COR-L47 (cell line): ENCODE results near the gene JAM2.
"Not testable (repeated sequence)": the region's sequence is repeated elsewhere in the genome, so short reads cannot be mapped to it uniquely, and the experiment has no call there.

ENCODE experiments used
- DNase-seq: peaks from one replicate; lab custom pipeline; 2025; lab: John Stamatoyannopoulos, UW

JAM2 gene

GRCh38 chr21:25638660-25639550 lies at the start of gene JAM2:
Gene JAM2, plus strand, starts transcription at chr21:25639258. Its CDS starts 564 bp downstream, at chr21:25639822.
- DNase-seq = peak; percentile 32

GRCh38 chr21:25589887-25590286 lies 49.2 kb upstream of the JAM2 start:
- DNase-seq = no peak

GRCh38 chr21:25607151-25608043 lies 31.7 kb upstream of the JAM2 start, which contains the start of gene MRPL39:
Gene MRPL39, minus strand, starts transcription at chr21:25607481. Its CDS starts 6 bp downstream, at chr21:25607475.
- peak; percentile 85 for DNase-seq

- peak; percentile 73 for DNase-seq
These were observed 30.9 kb upstream of the JAM2 start for GRCh38 chr21:25608044-25608737.

- no peak for DNase-seq
These were observed 24.6 kb upstream of the JAM2 start for GRCh38 chr21:25614441-25614840.

GRCh38 chr21:25615880-25616279 lies 23.2 kb upstream of the JAM2 start:
- no peak for DNase-seq

GRCh38 chr21:25619198-25619597 lies 19.9 kb upstream of the JAM2 start:
- no peak for DNase-seq

GRCh38 chr21:25624511-25624910 lies 14.5 kb upstream of the JAM2 start:
- no peak for DNase-seq

GRCh38 chr21:25625036-25625435 lies 14.0 kb upstream of the JAM2 start:
- no peak for DNase-seq

- not testable (repeated sequence) for DNase-seq
These were observed 13.1 kb upstream of the JAM2 start for GRCh38 chr21:25625776-25626555.

- peak; percentile 15 for DNase-seq
These were observed 12.3 kb upstream of the JAM2 start for GRCh38 chr21:25626757-25627156.

- no peak for DNase-seq
These were observed 6.8 kb upstream of the JAM2 start for GRCh38 chr21:25632296-25632695.

GRCh38 chr21:25635310-25635709 lies 3.7 kb upstream of the JAM2 start:
- DNase-seq = no peak

GRCh38 chr21:25636727-25637126 lies 2.3 kb upstream of the JAM2 start:
- no peak for DNase-seq

GRCh38 chr21:25637851-25638659 lies 1.0 kb upstream of the JAM2 start:
- DNase-seq = no peak

- peak; percentile 36 for DNase-seq
These were observed 618 bp downstream of the JAM2 start for GRCh38 chr21:25639551-25640201.

GRCh38 chr21:25640202-25640942 lies 1.3 kb downstream of the JAM2 start:
- DNase-seq = peak; percentile 8

GRCh38 chr21:25640943-25641292 lies 1.9 kb downstream of the JAM2 start:
- no peak for DNase-seq

- no peak for DNase-seq
These were observed 4.4 kb downstream of the JAM2 start for GRCh38 chr21:25643486-25643885.
